EH (cell line): ENCODE measurements around the gene MGLL.
A peak's percentile ranks its signal among the peaks of the same experiment; 100 is the strongest.

Source experiments
- DNase-seq: peaks from one replicate; pipeline ENCODE4 v3.0.0-alpha.2; 2015; ENCODE audit warnings: low read depth

Gene MGLL

GRCh38 chr3:127788451-127788909 is 33.8 kb downstream of the MGLL start:
- DNase-seq = no peak

GRCh38 chr3:127787571-127788365 is 34.5 kb downstream of the MGLL start:
- no peak for DNase-seq

- no peak for DNase-seq
Observed at GRCh38 chr3:127787071-127787490, 35.2 kb downstream of the MGLL start.

- peak; percentile 70 for DNase-seq
Observed at GRCh38 chr3:127786353-127787070, 35.8 kb downstream of the MGLL start.

GRCh38 chr3:127785711-127786265 is 36.5 kb downstream of the MGLL start:
- DNase-seq = no peak

GRCh38 chr3:127784865-127785710 is 37.2 kb downstream of the MGLL start:
- DNase-seq = no peak

- DNase-seq = no peak
Observed at GRCh38 chr3:127784283-127784682, 38.0 kb downstream of the MGLL start.

GRCh38 chr3:127783642-127784160 is 38.6 kb downstream of the MGLL start:
- DNase-seq = no peak

GRCh38 chr3:127783166-127783565 is 39.1 kb downstream of the MGLL start:
- no peak for DNase-seq

- DNase-seq = peak; percentile 99
Observed at GRCh38 chr3:127781411-127782001, 40.8 kb downstream of the MGLL start.

- DNase-seq = no peak
Observed at GRCh38 chr3:127780536-127781400, 41.5 kb downstream of the MGLL start.

GRCh38 chr3:127779747-127780146 is 42.6 kb downstream of the MGLL start:
- DNase-seq = peak; percentile 67

- no peak for DNase-seq
Observed at GRCh38 chr3:127777921-127778656, 44.2 kb downstream of the MGLL start.

- no peak for DNase-seq
Observed at GRCh38 chr3:127777332-127777731, 45.0 kb downstream of the MGLL start.

- DNase-seq = no peak
Observed at GRCh38 chr3:127776347-127776746, 46.0 kb downstream of the MGLL start.

GRCh38 chr3:127775398-127776109 is 46.8 kb downstream of the MGLL start:
- DNase-seq = peak; percentile 84

- no peak for DNase-seq
Observed at GRCh38 chr3:127774647-127775046, 47.7 kb downstream of the MGLL start.

GRCh38 chr3:127773752-127774395 is 48.4 kb downstream of the MGLL start:
- DNase-seq = no peak
